RPMI8226 (cell line): ENCODE results near the gene CSNK1D.

ENCODE experiments used
- DNase-seq: peaks from one replicate; pipeline ENCODE4 v3.0.0-alpha.2; 2015

Gene CSNK1D

GRCh38 chr17:82226809-82227628 lies 46.5 kb downstream of the CSNK1D start:
- DNase-seq: no peak

- no peak for DNase-seq
Observed at GRCh38 chr17:82226146-82226808, 47.2 kb downstream of the CSNK1D start.

GRCh38 chr17:82225368-82226029 lies 48.0 kb downstream of the CSNK1D start:
- no peak for DNase-seq

GRCh38 chr17:82224666-82225065 lies 48.8 kb downstream of the CSNK1D start:
- no peak for DNase-seq

- DNase-seq: no peak
Observed at GRCh38 chr17:82223517-82223916, 50.0 kb downstream of the CSNK1D start.

GRCh38 chr17:82222816-82223215 lies 50.7 kb downstream of the CSNK1D start:
- DNase-seq: no peak

- no peak for DNase-seq
Observed at GRCh38 chr17:82221341-82221902, 52.1 kb downstream of the CSNK1D start.

- no peak for DNase-seq
Observed at GRCh38 chr17:82219753-82220709, 53.5 kb downstream of the CSNK1D start.

GRCh38 chr17:82219083-82219482 lies 54.4 kb downstream of the CSNK1D start:
- DNase-seq: no peak

- no peak for DNase-seq
Observed at GRCh38 chr17:82218349-82219075, 55.0 kb downstream of the CSNK1D start.

- DNase-seq: no peak
Observed at GRCh38 chr17:82217530-82218204, 55.8 kb downstream of the CSNK1D start.

GRCh38 chr17:82217120-82217529 lies 56.4 kb downstream of the CSNK1D start:
- DNase-seq: no peak

- DNase-seq: peak; percentile 96
Observed at GRCh38 chr17:82216301-82217119, 57.0 kb downstream of the CSNK1D start.

GRCh38 chr17:82215972-82216300 lies 57.6 kb downstream of the CSNK1D start:
- DNase-seq: no peak

GRCh38 chr17:82215095-82215971 lies 58.2 kb downstream of the CSNK1D start:
- DNase-seq: peak; percentile 68

GRCh38 chr17:82214012-82214628 lies 59.4 kb downstream of the CSNK1D start:
- DNase-seq: no peak

- no peak for DNase-seq
Observed at GRCh38 chr17:82213251-82214011, 60.1 kb downstream of the CSNK1D start.
